Liver (tissue), 9 donors: Measurements from ENCODE around the gene NXPH1. TPM values are rescaled to one million over a fixed set of nuclear protein-coding genes. Genes with fewer than 3 reads are reported as not detected.

ENCODE experiments used
- DNase-seq: peaks from one replicate; pipeline ENCODE4 v3.0.0-alpha.2; 2017; ENCODE audit warnings: low spot score
- H3K27ac ChIP-seq, 2 donors: one replicate each; pipeline ENCODE4 v1.7.0; 2013; ENCODE audit warnings: inconsistent platforms in 2 of 2, low read length in 2 of 2, control low read depth in 1 of 2, low read depth in 1 of 2, mild to moderate bottlenecking in 1 of 2
- H3K27me3 ChIP-seq, 4 donors: one replicate each; pipeline versions ENCODE4 v1.6.1 to v1.7.0; 2013; ENCODE audit warnings: low read length in 3 of 4, inconsistent platforms in 1 of 4, mild to moderate bottlenecking in 1 of 4, moderate library complexity in 1 of 4; ENCODE audit not compliant: control insufficient read depth in 4 of 4, insufficient read depth in 4 of 4
- H3K36me3 ChIP-seq, 4 donors: one replicate each; pipeline versions ENCODE4 v1.6.1 to v1.7.0; 2013; ENCODE audit warnings: low read length in 3 of 4, mild to moderate bottlenecking in 3 of 4, low read depth in 1 of 4, moderate library complexity in 1 of 4; ENCODE audit not compliant: control insufficient read depth in 4 of 4, insufficient read depth in 3 of 4
- H3K4me1 ChIP-seq, 4 donors: one replicate each; pipeline versions ENCODE4 v1.6.1 to v1.7.0; 2013; ENCODE audit warnings: low read length in 3 of 4, mild to moderate bottlenecking in 3 of 4, moderate library complexity in 1 of 4; ENCODE audit not compliant: control insufficient read depth in 4 of 4, insufficient read depth in 4 of 4
- H3K4me3 ChIP-seq, 3 donors: one replicate each; pipeline versions ENCODE4 v1.6.1 to v1.7.0; 2013; ENCODE audit warnings: low read length in 3 of 3, control low read depth in 1 of 3, low read depth in 1 of 3, mild to moderate bottlenecking in 1 of 3
- H3K9ac ChIP-seq, 2 donors: one replicate each; pipeline ENCODE4 v1.7.0; 2013; ENCODE audit warnings: low read length in 2 of 2, mild to moderate bottlenecking in 2 of 2, moderate library complexity in 2 of 2, control low read depth in 1 of 2, low read depth in 1 of 2
- H3K9me3 ChIP-seq, 4 donors: one replicate each; pipeline versions ENCODE4 v1.6.1 to v1.7.0; 2013; ENCODE audit warnings: low read length in 3 of 4; ENCODE audit not compliant: control insufficient read depth in 4 of 4
- EGR1 ChIP-seq, 2 donors: IDR thresholded peaks; 2 replicates each; pipeline ENCODE4 v1.6.1; 2016 to 2018; ENCODE audit warnings: antibody characterized with exemption in 2 of 2, low read depth in 2 of 2
- FOXA2 ChIP-seq: IDR thresholded peaks from 2 replicates; pipeline ENCODE4 v1.6.1; 2016; ENCODE audit warnings: antibody characterized with exemption
- HNF4A ChIP-seq, 2 donors: conservative IDR thresholded peaks; 2 replicates each; pipeline ENCODE4 v1.6.1; 2016; ENCODE audit warnings: antibody characterized with exemption in 2 of 2, mild to moderate bottlenecking in 2 of 2
- HNF4G ChIP-seq: IDR thresholded peaks from 2 replicates; pipeline ENCODE4 v1.6.1; 2016; ENCODE audit warnings: antibody characterized with exemption
- JUND ChIP-seq, 2 donors: IDR thresholded peaks; 2 replicates each; pipeline ENCODE4 v1.6.1; 2016; ENCODE audit warnings: antibody characterized with exemption in 2 of 2
- NR2F2 ChIP-seq: IDR thresholded peaks from 2 replicates; pipeline ENCODE4 v1.6.1; 2016; ENCODE audit warnings: antibody characterized with exemption
- RAD21 ChIP-seq, 2 donors: IDR thresholded peaks; 2 replicates each; pipeline ENCODE4 v1.6.1; 2016; ENCODE audit warnings: antibody characterized with exemption in 2 of 2, mild to moderate bottlenecking in 2 of 2
- RXRA ChIP-seq, 2 donors: IDR thresholded peaks; 2 replicates each; pipeline ENCODE4 v1.6.1; 2017 to 2018; ENCODE audit warnings: antibody characterized with exemption in 2 of 2, mild to moderate bottlenecking in 1 of 2
- SP1 ChIP-seq: IDR thresholded peaks from 2 replicates; pipeline ENCODE4 v1.6.1; 2018; ENCODE audit warnings: antibody characterized with exemption, mild to moderate bottlenecking
- TAF1 ChIP-seq: conservative IDR thresholded peaks from 2 replicates; pipeline ENCODE4 v1.6.1; 2016; ENCODE audit warnings: antibody characterized with exemption, mild to moderate bottlenecking
- YY1 ChIP-seq: IDR thresholded peaks from 2 replicates; pipeline ENCODE4 v1.6.1; 2016; ENCODE audit warnings: antibody characterized with exemption, mild to moderate bottlenecking
- ZBTB33 ChIP-seq: IDR thresholded peaks from 2 replicates; pipeline ENCODE4 v1.6.1; 2016; ENCODE audit warnings: antibody characterized with exemption
- WGBS: extraction: QIAGEN DNeasy Blood & Tissue Kit; methylation state at CpG from one replicate; pipeline ENCODE4 v1.1.7; 2013; 5-methylcytosine and 5-hydroxymethylcytosine counted together
- polyA plus RNA-seq, 2 donors: library from polyadenylated mRNA; stranded (reverse) in 1 of 2; unstranded in 1 of 2; fragments of 200-250 nt in 1 of 2; fragments of >200 nt in 1 of 2; fragmentation: Nextera tagmentation in 1 of 2; extraction: Ambion mirVana in 1 of 2; gene quantifications; one replicate each; pipeline versions ENCODE4 v1.2.1 to v1.2.3, GENCODE V29; 2013 to 2015
- total RNA-seq, 2 donors: library from RNA; depleted of rRNA; stranded (reverse); fragments of >200 nt; gene quantifications; one replicate each; pipeline ENCODE4 v1.2.3, GENCODE V29; 2014
- TF ChIP-seq, protein P1 (sequence below): fragments of 150-350 bp; IDR thresholded peaks from 2 replicates; pipeline ENCODE4 v1.5.1; 2017; ENCODE audit warnings: improper control_type of control experiment, low read depth, low read length; ENCODE audit not compliant: missing input control
- TF ChIP-seq, protein P2 (sequence below): IDR thresholded peaks from 2 replicates; pipeline ENCODE4 v1.6.1; 2016; ENCODE audit warnings: antibody characterized with exemption, mild to moderate bottlenecking
- TF ChIP-seq, protein P3 (sequence below): IDR thresholded peaks from 2 replicates; pipeline ENCODE4 v1.6.1; 2016; ENCODE audit warnings: antibody characterized with exemption
- TF ChIP-seq, protein P4 (sequence below): IDR thresholded peaks from 2 replicates; pipeline ENCODE4 v1.6.1; 2016; ENCODE audit warnings: antibody characterized with exemption
- donor health status: healthy.
- donor health status: healthy.
- donor health status: healthy.
- donor health status: healthy.
- donor health status: healthy.

The NXPH1 gene
- total and polyA plus RNA-seq, 4 donors, result not detected

GRCh38 chr7:8440670-8441069, 7.3 kb downstream of the NXPH1 start:
- TF ChIP-seq HNF4G (no peak), EGR1 (IDR thresholded peaks at IDR 0.05; ENCODE audit: low read depth in 2 of 2) (no peak), HNF4A (conservative IDR thresholded peaks at IDR 0.05) (no peak), SP1 (no peak), NR2F2 (no peak), RXRA (IDR thresholded peaks at IDR 0.05) (no peak), YY1 (no peak), JUND (IDR thresholded peaks at IDR 0.05) (no peak), FOXA2 (no peak), ZBTB33 (no peak), TAF1 (no peak), RAD21 (IDR thresholded peaks at IDR 0.05) (no peak)
- TF ChIP-seq, protein P1, sequence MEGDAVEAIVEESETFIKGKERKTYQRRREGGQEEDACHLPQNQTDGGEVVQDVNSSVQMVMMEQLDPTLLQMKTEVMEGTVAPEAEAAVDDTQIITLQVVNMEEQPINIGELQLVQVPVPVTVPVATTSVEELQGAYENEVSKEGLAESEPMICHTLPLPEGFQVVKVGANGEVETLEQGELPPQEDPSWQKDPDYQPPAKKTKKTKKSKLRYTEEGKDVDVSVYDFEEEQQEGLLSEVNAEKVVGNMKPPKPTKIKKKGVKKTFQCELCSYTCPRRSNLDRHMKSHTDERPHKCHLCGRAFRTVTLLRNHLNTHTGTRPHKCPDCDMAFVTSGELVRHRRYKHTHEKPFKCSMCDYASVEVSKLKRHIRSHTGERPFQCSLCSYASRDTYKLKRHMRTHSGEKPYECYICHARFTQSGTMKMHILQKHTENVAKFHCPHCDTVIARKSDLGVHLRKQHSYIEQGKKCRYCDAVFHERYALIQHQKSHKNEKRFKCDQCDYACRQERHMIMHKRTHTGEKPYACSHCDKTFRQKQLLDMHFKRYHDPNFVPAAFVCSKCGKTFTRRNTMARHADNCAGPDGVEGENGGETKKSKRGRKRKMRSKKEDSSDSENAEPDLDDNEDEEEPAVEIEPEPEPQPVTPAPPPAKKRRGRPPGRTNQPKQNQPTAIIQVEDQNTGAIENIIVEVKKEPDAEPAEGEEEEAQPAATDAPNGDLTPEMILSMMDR, result no peak
- TF ChIP-seq, protein P2, sequence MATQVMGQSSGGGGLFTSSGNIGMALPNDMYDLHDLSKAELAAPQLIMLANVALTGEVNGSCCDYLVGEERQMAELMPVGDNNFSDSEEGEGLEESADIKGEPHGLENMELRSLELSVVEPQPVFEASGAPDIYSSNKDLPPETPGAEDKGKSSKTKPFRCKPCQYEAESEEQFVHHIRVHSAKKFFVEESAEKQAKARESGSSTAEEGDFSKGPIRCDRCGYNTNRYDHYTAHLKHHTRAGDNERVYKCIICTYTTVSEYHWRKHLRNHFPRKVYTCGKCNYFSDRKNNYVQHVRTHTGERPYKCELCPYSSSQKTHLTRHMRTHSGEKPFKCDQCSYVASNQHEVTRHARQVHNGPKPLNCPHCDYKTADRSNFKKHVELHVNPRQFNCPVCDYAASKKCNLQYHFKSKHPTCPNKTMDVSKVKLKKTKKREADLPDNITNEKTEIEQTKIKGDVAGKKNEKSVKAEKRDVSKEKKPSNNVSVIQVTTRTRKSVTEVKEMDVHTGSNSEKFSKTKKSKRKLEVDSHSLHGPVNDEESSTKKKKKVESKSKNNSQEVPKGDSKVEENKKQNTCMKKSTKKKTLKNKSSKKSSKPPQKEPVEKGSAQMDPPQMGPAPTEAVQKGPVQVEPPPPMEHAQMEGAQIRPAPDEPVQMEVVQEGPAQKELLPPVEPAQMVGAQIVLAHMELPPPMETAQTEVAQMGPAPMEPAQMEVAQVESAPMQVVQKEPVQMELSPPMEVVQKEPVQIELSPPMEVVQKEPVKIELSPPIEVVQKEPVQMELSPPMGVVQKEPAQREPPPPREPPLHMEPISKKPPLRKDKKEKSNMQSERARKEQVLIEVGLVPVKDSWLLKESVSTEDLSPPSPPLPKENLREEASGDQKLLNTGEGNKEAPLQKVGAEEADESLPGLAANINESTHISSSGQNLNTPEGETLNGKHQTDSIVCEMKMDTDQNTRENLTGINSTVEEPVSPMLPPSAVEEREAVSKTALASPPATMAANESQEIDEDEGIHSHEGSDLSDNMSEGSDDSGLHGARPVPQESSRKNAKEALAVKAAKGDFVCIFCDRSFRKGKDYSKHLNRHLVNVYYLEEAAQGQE, result no peak
- TF ChIP-seq, protein P3, sequence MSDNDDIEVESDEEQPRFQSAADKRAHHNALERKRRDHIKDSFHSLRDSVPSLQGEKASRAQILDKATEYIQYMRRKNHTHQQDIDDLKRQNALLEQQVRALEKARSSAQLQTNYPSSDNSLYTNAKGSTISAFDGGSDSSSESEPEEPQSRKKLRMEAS, result no peak
- TF ChIP-seq, protein P4, sequence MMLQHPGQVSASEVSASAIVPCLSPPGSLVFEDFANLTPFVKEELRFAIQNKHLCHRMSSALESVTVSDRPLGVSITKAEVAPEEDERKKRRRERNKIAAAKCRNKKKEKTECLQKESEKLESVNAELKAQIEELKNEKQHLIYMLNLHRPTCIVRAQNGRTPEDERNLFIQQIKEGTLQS, result no peak
- peaks cover 13 to 33% (median 16%) of the 10 kb centered on the region in 4 donors for H3K27me3 ChIP-seq
- peaks cover 0 to 6% (median 3%) of the 10 kb centered on the region in 4 donors for H3K9me3 ChIP-seq
- DNase-seq, result no peak
- H3K4me1 ChIP-seq, result peaks cover 6 to 22% (median 14%) of the 10 kb centered on the region in 4 donors
- no peak overlapping the region for H3K9ac ChIP-seq
- H3K4me3 ChIP-seq, result no peak overlapping the region
- WGBS, result 14% methylated on average over 8 of the region's 8 CpGs
- H3K36me3 ChIP-seq, result no peaks in the 10 kb centered on the region
- no peak overlapping the region for H3K27ac ChIP-seq
